ENCODE results near the gene YRDC.

DNA sequence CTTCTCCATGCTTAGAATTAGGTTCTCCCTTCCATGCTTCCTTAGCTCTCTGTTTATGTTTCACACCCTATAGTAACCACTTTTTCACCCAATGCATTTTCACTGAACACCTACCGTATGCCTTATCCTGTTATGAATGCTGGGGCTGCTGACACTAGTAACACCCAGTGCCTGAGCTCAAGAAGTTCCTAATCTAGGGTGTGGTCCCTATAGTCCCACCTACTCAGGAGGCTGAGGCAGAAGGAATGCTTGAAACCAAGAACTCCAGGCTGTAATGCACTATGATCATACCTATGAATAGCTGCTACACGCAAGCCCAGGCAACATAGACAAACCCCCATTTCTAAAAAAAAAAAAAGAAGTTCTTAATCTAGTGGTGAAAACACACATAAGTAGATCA lies 48.6 kb downstream of the YRDC start:
- TF ChIP-seq, protein P1, sequence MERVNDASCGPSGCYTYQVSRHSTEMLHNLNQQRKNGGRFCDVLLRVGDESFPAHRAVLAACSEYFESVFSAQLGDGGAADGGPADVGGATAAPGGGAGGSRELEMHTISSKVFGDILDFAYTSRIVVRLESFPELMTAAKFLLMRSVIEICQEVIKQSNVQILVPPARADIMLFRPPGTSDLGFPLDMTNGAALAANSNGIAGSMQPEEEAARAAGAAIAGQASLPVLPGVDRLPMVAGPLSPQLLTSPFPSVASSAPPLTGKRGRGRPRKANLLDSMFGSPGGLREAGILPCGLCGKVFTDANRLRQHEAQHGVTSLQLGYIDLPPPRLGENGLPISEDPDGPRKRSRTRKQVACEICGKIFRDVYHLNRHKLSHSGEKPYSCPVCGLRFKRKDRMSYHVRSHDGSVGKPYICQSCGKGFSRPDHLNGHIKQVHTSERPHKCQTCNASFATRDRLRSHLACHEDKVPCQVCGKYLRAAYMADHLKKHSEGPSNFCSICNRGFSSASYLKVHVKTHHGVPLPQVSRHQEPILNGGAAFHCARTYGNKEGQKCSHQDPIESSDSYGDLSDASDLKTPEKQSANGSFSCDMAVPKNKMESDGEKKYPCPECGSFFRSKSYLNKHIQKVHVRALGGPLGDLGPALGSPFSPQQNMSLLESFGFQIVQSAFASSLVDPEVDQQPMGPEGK (CRISPR knock-in tag; IDR thresholded peaks at IDR 0.05; ENCODE audit: borderline replicate concordance), result no peak
- TF ChIP-seq, protein P2, sequence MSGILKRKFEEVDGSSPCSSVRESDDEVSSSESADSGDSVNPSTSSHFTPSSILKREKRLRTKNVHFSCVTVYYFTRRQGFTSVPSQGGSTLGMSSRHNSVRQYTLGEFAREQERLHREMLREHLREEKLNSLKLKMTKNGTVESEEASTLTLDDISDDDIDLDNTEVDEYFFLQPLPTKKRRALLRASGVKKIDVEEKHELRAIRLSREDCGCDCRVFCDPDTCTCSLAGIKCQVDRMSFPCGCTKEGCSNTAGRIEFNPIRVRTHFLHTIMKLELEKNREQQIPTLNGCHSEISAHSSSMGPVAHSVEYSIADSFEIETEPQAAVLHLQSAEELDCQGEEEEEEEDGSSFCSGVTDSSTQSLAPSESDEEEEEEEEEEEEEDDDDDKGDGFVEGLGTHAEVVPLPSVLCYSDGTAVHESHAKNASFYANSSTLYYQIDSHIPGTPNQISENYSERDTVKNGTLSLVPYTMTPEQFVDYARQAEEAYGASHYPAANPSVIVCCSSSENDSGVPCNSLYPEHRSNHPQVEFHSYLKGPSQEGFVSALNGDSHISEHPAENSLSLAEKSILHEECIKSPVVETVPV (CRISPR knock-in tag; IDR thresholded peaks at IDR 0.05), result no peak
- TF ChIP-seq ARNTL (CRISPR knock-in tag; IDR thresholded peaks at IDR 0.05; ENCODE audit: borderline replicate concordance, low read depth), result no peak
- no peak for TF ChIP-seq ZFP3 (CRISPR knock-in tag; IDR thresholded peaks at IDR 0.05)
- TF ChIP-seq, protein P3, sequence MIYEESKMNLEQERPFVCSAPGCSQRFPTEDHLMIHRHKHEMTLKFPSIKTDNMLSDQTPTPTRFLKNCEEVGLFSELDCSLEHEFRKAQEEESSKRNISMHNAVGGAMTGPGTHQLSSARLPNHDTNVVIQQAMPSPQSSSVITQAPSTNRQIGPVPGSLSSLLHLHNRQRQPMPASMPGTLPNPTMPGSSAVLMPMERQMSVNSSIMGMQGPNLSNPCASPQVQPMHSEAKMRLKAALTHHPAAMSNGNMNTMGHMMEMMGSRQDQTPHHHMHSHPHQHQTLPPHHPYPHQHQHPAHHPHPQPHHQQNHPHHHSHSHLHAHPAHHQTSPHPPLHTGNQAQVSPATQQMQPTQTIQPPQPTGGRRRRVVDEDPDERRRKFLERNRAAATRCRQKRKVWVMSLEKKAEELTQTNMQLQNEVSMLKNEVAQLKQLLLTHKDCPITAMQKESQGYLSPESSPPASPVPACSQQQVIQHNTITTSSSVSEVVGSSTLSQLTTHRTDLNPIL (CRISPR knock-in tag; IDR thresholded peaks at IDR 0.05; ENCODE audit: low read depth), result no peak
